ENCODE measurements around the gene FRMD1. TPM values are rescaled to one million over a fixed set of nuclear protein-coding genes. Genes with fewer than 3 reads are reported as not detected.

The FRMD1 gene
- total and polyA plus RNA-seq, 3 experiments from 2014 or later = not detected

- Histone ChIP-seq H3K27me3 (ENCODE audit: insufficient read depth, low read length, poor library complexity, severe bottlenecking) (no peaks in the 10 kb centered on the region), H3K9me3 (ENCODE audit: low read length) (peaks cover 6% of the 10 kb centered on the region), H3K27ac (ENCODE audit: low read depth, low read length) (no peak overlapping the region), H3K36me3 (ENCODE audit: insufficient read depth, low read length) (no peaks in the 10 kb centered on the region), H3K4me1 (ENCODE audit: insufficient read depth, low read length) (no peaks in the 10 kb centered on the region), H3K4me3 (ENCODE audit: low read length) (no peak overlapping the region)
- Mint-ChIP-seq H3K4me1 (no peaks in the 10 kb centered on the region), H3K4me3 (no peak overlapping the region), H3K27me3 (peaks cover 0 to 4% of the 10 kb centered on the region in 2 donors), H3K9me3 (peaks cover 5 to 25% (median 16%) of the 10 kb centered on the region in 5 donors), H3K36me3 (no peaks in the 10 kb centered on the region), H3K27ac (no peak overlapping the region)
- DNase-seq = no peak
- POLR2A ChIA-PET = no interaction called here
- CTCF ChIA-PET = no interaction called here
Observed at GRCh38 chr6:168042426-168043192, 36.4 kb downstream of the FRMD1 start.

GRCh38 chr6:168041928-168042327, 37.1 kb downstream of the FRMD1 start:
- no peak overlapping the region for H3K4me3 Mint-ChIP-seq
- no peaks in the 10 kb centered on the region for H3K4me1 Mint-ChIP-seq
- DNase-seq = no peak
- no peaks in the 10 kb centered on the region for H3K36me3 Mint-ChIP-seq
- H3K27me3 ChIP-seq (ENCODE audit: insufficient read depth, low read length, poor library complexity, severe bottlenecking) = no peaks in the 10 kb centered on the region
- no peak overlapping the region for H3K27ac Mint-ChIP-seq
- H3K9me3 ChIP-seq (ENCODE audit: low read length) = peaks cover 6% of the 10 kb centered on the region
- ChIA-PET CTCF (no interaction called here), POLR2A (no interaction called here)
- no peak overlapping the region for H3K27ac ChIP-seq (ENCODE audit: low read depth, low read length)
- no peaks in the 10 kb centered on the region for H3K36me3 ChIP-seq (ENCODE audit: insufficient read depth, low read length)
- no peak overlapping the region for H3K4me3 ChIP-seq (ENCODE audit: low read length)
- H3K4me1 ChIP-seq (ENCODE audit: insufficient read depth, low read length) = no peaks in the 10 kb centered on the region
- H3K27me3 Mint-ChIP-seq = peaks cover 0 to 4% of the 10 kb centered on the region in 2 donors
- H3K9me3 Mint-ChIP-seq = peaks cover 5 to 27% (median 20%) of the 10 kb centered on the region in 5 donors

DNA sequence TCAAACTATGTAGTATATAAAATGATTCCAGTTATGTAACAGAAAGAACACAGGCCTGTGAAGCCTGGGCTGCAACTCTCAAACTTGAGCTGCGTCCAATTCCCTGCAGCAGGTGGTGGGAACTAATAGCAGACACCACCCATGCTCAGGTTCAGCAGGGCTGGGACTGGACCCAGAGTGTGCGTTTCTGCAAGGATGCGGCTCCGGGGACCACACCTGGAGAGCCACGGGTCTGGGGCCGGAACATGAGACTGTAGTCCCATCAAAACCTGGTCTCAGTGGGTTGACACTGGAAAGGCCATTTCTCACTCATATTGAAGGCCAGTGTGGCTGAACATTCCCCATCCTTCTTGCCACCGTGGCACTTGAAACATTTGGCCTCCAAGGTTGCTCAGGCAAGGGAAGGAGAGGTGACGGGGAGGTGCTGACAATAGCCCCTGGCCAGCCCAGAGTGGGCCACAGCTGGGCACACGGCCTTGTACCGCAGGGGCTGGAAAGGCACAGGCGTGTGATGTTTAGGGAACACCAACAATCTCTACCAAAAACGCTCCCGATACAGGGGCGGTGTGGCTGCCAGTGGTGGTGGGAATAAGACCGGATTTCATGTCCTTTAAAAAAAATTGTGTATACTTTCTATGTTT, 38.0 kb downstream of the FRMD1 start:
- H3K4me3 Mint-ChIP-seq = no peak overlapping the region
- no peak for DNase-seq
- peaks cover 5 to 27% (median 22%) of the 10 kb centered on the region in 5 donors for H3K9me3 Mint-ChIP-seq
- peaks cover 0 to 3% (median 1%) of the 10 kb centered on the region in 3 donors for H3K4me1 Mint-ChIP-seq
- Histone ChIP-seq H3K9me3 (ENCODE audit: low read length) (peaks cover 6% of the 10 kb centered on the region), H3K4me3 (ENCODE audit: low read length) (no peak overlapping the region), H3K4me1 (ENCODE audit: insufficient read depth, low read length) (no peaks in the 10 kb centered on the region), H3K27ac (ENCODE audit: low read depth, low read length) (no peak overlapping the region), H3K36me3 (ENCODE audit: insufficient read depth, low read length) (no peaks in the 10 kb centered on the region), H3K27me3 (ENCODE audit: insufficient read depth, low read length, poor library complexity, severe bottlenecking) (no peaks in the 10 kb centered on the region)
- H3K27ac Mint-ChIP-seq = no peak overlapping the region
- CTCF ChIA-PET = no interaction called here
- peaks cover 0 to 1% (median 0%) of the 10 kb centered on the region in 3 donors for H3K36me3 Mint-ChIP-seq
- POLR2A ChIA-PET = no interaction called here
- peaks cover 7 to 8% of the 10 kb centered on the region in 2 donors for H3K27me3 Mint-ChIP-seq

DNA sequence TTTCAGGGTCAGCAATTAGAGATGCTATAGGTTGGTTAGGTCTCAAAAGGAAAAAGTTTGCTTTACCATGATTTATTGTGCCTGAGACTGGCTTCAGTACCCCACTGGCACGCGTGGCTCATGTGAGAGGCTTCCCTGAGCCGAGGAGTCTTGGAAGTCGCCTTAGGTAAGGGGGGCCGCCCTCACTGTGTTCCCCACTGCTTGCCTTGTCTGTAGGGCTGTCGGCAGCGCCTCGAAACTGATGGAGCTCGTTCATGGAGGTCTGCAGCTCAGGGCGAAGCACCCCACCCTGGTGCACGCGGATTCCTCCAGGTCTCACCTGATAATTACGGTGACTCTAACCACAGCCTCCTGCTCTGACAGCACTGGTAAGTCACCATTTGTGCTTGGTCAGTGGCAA, 39.2 kb downstream of the FRMD1 start:
- Mint-ChIP-seq H3K36me3 (peaks cover 0 to 1% (median 0%) of the 10 kb centered on the region in 3 donors), H3K4me3 (no peak overlapping the region), H3K4me1 (peaks cover 1 to 7% (median 5%) of the 10 kb centered on the region in 3 donors), H3K9me3 (peaks cover 5 to 27% (median 24%) of the 10 kb centered on the region in 5 donors), H3K27me3 (peaks cover 9 to 15% of the 10 kb centered on the region in 2 donors), H3K27ac (no peak overlapping the region)
- H3K4me1 ChIP-seq (ENCODE audit: insufficient read depth, low read length) = no peaks in the 10 kb centered on the region
- H3K27ac ChIP-seq (ENCODE audit: low read depth, low read length) = no peak overlapping the region
- DNase-seq = no peak
- ChIA-PET CTCF (no interaction called here), POLR2A (no interaction called here)
- no peaks in the 10 kb centered on the region for H3K36me3 ChIP-seq (ENCODE audit: insufficient read depth, low read length)
- H3K27me3 ChIP-seq (ENCODE audit: insufficient read depth, low read length, poor library complexity, severe bottlenecking) = no peaks in the 10 kb centered on the region
- peaks cover 6% of the 10 kb centered on the region for H3K9me3 ChIP-seq (ENCODE audit: low read length)
- H3K4me3 ChIP-seq (ENCODE audit: low read length) = no peak overlapping the region

DNA sequence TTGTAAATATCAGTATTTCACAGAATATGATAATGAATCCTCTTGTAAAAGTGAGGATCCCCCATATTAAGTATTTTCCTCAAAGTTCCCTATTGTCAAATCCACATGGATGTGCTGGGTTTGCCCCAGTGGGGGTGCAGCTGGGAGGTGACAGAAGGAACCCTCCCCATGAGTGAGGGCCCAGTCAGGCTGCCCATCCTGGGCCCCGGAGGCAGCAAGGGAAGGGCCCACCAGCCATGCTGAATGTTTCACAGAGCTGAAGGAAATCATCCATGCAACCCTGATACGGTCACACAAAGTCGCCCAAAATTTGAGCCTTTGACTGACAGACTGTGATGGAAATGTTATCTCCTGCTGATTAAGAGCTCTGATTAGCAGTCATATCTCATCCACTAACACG, 39.7 kb downstream of the FRMD1 start:
- H3K9me3 ChIP-seq (ENCODE audit: low read length) = peaks cover 6% of the 10 kb centered on the region
- H3K4me1 Mint-ChIP-seq = peaks cover 1 to 7% (median 6%) of the 10 kb centered on the region in 3 donors
- no peaks in the 10 kb centered on the region for H3K27me3 ChIP-seq (ENCODE audit: insufficient read depth, low read length, poor library complexity, severe bottlenecking)
- peaks cover 13 to 20% of the 10 kb centered on the region in 2 donors for H3K27me3 Mint-ChIP-seq
- peaks cover 0 to 1% (median 0%) of the 10 kb centered on the region in 3 donors for H3K36me3 Mint-ChIP-seq
- ChIA-PET POLR2A (no interaction called here), CTCF (no interaction called here)
- no peak for DNase-seq
- H3K27ac ChIP-seq (ENCODE audit: low read depth, low read length) = no peak overlapping the region
- H3K4me3 Mint-ChIP-seq = no peak overlapping the region
- H3K36me3 ChIP-seq (ENCODE audit: insufficient read depth, low read length) = no peaks in the 10 kb centered on the region
- no peak overlapping the region for H3K4me3 ChIP-seq (ENCODE audit: low read length)
- H3K4me1 ChIP-seq (ENCODE audit: insufficient read depth, low read length) = no peaks in the 10 kb centered on the region
- no peak overlapping the region for H3K27ac Mint-ChIP-seq
- H3K9me3 Mint-ChIP-seq = peaks cover 5 to 27% (median 24%) of the 10 kb centered on the region in 5 donors

DNA sequence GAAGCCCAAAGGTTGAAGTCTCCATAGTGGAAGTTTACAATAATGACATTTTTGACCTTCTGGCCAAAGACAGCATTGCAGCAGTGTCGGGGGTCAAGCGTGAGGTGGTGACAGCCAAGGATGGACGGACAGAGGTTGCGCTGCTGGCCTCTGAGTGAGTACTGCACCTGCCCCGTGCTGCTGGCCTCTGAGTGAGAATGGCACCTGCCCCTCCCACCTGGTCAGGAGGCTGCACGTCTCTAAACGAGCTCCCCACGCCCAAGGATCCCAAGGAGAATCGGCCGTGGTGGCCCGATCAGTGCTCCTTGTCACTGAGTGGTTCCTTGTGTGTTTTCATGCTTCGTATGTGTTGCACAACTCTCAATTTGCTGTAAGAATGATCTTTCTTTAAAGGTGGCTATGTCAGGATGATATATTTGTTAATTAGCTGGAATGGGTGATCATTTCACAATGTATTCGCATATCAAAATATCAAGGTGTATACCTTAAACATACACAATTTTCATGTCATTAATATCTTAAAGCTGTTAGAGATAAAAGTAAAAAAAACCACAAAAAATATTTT, 40.4 kb downstream of the FRMD1 start:
- Histone ChIP-seq H3K4me1 (ENCODE audit: insufficient read depth, low read length) (no peaks in the 10 kb centered on the region), H3K4me3 (ENCODE audit: low read length) (no peak overlapping the region), H3K9me3 (ENCODE audit: low read length) (peaks cover 6% of the 10 kb centered on the region), H3K36me3 (ENCODE audit: insufficient read depth, low read length) (no peaks in the 10 kb centered on the region), H3K27me3 (ENCODE audit: insufficient read depth, low read length, poor library complexity, severe bottlenecking) (no peaks in the 10 kb centered on the region), H3K27ac (ENCODE audit: low read depth, low read length) (no peak overlapping the region)
- peaks cover 0 to 1% (median 0%) of the 10 kb centered on the region in 3 donors for H3K36me3 Mint-ChIP-seq
- H3K27me3 Mint-ChIP-seq = peaks cover 16 to 23% of the 10 kb centered on the region in 2 donors
- no peak overlapping the region for H3K27ac Mint-ChIP-seq
- H3K9me3 Mint-ChIP-seq = peaks cover 7 to 27% (median 24%) of the 10 kb centered on the region in 5 donors
- POLR2A ChIA-PET = no interaction called here
- no peak overlapping the region for H3K4me3 Mint-ChIP-seq
- CTCF ChIA-PET = no interaction called here
- H3K4me1 Mint-ChIP-seq = peaks cover 1 to 7% (median 6%) of the 10 kb centered on the region in 3 donors
- no peak for DNase-seq

GRCh38 chr6:168037856-168038255, 41.2 kb downstream of the FRMD1 start:
- Mint-ChIP-seq H3K36me3 (peaks cover 0 to 1% (median 0%) of the 10 kb centered on the region in 3 donors), H3K4me3 (no peak overlapping the region), H3K9me3 (peaks cover 8 to 27% (median 25%) of the 10 kb centered on the region in 5 donors), H3K27me3 (peaks cover 20 to 27% of the 10 kb centered on the region in 2 donors), H3K27ac (no peak overlapping the region), H3K4me1 (peaks cover 1 to 7% (median 6%) of the 10 kb centered on the region in 3 donors)
- Histone ChIP-seq H3K9me3 (ENCODE audit: low read length) (peaks cover 6% of the 10 kb centered on the region), H3K36me3 (ENCODE audit: insufficient read depth, low read length) (no peaks in the 10 kb centered on the region), H3K4me1 (ENCODE audit: insufficient read depth, low read length) (no peaks in the 10 kb centered on the region), H3K4me3 (ENCODE audit: low read length) (no peak overlapping the region), H3K27me3 (ENCODE audit: insufficient read depth, low read length, poor library complexity, severe bottlenecking) (no peaks in the 10 kb centered on the region), H3K27ac (ENCODE audit: low read depth, low read length) (no peak overlapping the region)
- CTCF ChIA-PET = no interaction called here
- POLR2A ChIA-PET = no interaction called here
- DNase-seq = no peak

DNA sequence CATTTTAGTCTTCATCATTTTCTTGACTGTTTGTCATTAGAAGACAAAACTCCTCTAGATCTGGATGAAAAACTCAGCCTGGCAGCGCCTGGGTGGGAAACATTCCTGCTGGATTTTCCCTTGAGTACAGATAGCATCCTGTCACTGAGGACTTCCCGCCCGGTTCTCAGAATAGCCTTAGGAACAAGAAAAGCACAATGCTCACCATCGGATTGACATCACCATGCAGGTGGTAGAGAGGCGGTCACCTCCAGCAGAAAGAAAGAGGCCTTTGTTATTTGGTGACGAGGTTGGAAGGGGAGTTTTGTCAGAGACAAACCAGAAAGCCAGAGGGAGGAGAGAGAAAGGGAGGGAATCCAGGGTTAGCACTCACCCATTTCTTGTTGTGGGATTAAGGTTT, 41.8 kb downstream of the FRMD1 start:
- Mint-ChIP-seq H3K36me3 (peaks cover 0 to 1% (median 0%) of the 10 kb centered on the region in 3 donors), H3K4me3 (no peak overlapping the region), H3K4me1 (peaks cover 1 to 7% (median 6%) of the 10 kb centered on the region in 3 donors), H3K9me3 (peaks cover 8 to 27% (median 25%) of the 10 kb centered on the region in 5 donors), H3K27me3 (peaks cover 18 to 27% of the 10 kb centered on the region in 2 donors), H3K27ac (no peak overlapping the region)
- POLR2A ChIA-PET = no interaction called here
- Histone ChIP-seq H3K4me1 (ENCODE audit: insufficient read depth, low read length) (no peaks in the 10 kb centered on the region), H3K36me3 (ENCODE audit: insufficient read depth, low read length) (no peaks in the 10 kb centered on the region), H3K9me3 (ENCODE audit: low read length) (peaks cover 6% of the 10 kb centered on the region), H3K27me3 (ENCODE audit: insufficient read depth, low read length, poor library complexity, severe bottlenecking) (no peaks in the 10 kb centered on the region), H3K27ac (ENCODE audit: low read depth, low read length) (no peak overlapping the region), H3K4me3 (ENCODE audit: low read length) (no peak overlapping the region)
- CTCF ChIA-PET = no interaction called here
- no peak for DNase-seq

Data from CD8-positive, alpha-beta memory T cell (primary cell).